ENCODE results near the gene B4GALNT1. TPM values are rescaled to one million over a fixed set of nuclear protein-coding genes. Genes with fewer than 3 reads are reported as not detected.

B4GALNT1 gene
- total and polyA plus RNA-seq, 2 of the 13 experiments (the other 11 are each of a cell fraction or from before 2014, with no cell fraction given): 4.5 to 5.4 TPM

- TF ChIP-seq ZXDC (CRISPR knock-in tag; IDR thresholded peaks at IDR 0.05) (no peak), ZNF430 (CRISPR knock-in tag; IDR thresholded peaks at IDR 0.05) (no peak), ATF5 (CRISPR knock-in tag; IDR thresholded peaks at IDR 0.05; ENCODE audit: low read depth) (0 out of 2 replicates have a peak, but pooled peaks have one; percentile 28), PHF5A (CRISPR knock-in tag; IDR thresholded peaks at IDR 0.05; ENCODE audit: low read depth, unreplicated experiment) (no peak), NCOA2 (CRISPR knock-in tag; IDR thresholded peaks at IDR 0.05) (0 out of 2 replicates have a peak, but pooled peaks have one; percentile 17), ZBED4 (CRISPR knock-in tag; IDR thresholded peaks at IDR 0.05; ENCODE audit: borderline replicate concordance) (no peak), ZNF232 (CRISPR knock-in tag; IDR thresholded peaks at IDR 0.05; ENCODE audit: borderline replicate concordance) (no peak), ETV5 (CRISPR knock-in tag; IDR thresholded peaks at IDR 0.05; ENCODE audit: borderline replicate concordance) (peak; percentile 88), ZNF331 (CRISPR knock-in tag; IDR thresholded peaks at IDR 0.05) (peak; percentile 50), CBX1 (IDR thresholded peaks at IDR 0.05; ENCODE audit: low read depth) (no peak), RBAK (CRISPR knock-in tag; IDR thresholded peaks at IDR 0.05) (no peak), MLXIP (CRISPR knock-in tag; IDR thresholded peaks at IDR 0.05; ENCODE audit: borderline replicate concordance) (no peak), TFAP4 (IDR thresholded peaks at IDR 0.05; ENCODE audit: borderline replicate concordance, low read depth) (peak; percentile 90; the same call in 1 of the 2 replicates), ZFX (CRISPR knock-in tag; IDR thresholded peaks at IDR 0.05; ENCODE audit: low read depth) (no peak)
These were observed 41.9 kb downstream of the B4GALNT1 start, which contains the start of gene PIP4K2C (continued) for GRCh38 chr12:57590864-57591781.
